Effector memory CD8-positive, alpha-beta T cell (primary cell): ENCODE data around the gene PKP3.
"Not testable (repeated sequence)": the region's sequence is repeated elsewhere in the genome, so short reads cannot be mapped to it uniquely, and the experiment has no call there.

Source experiments
- ATAC-seq: fragments of 150-1000 bp; cut with Tn5 transposase; replicated peaks from 2 replicates; pipeline ENCODE4 v1.10.0; 2021; ENCODE audit warnings: mild to moderate bottlenecking, moderate library complexity
- DNase-seq, 3 experiments: peaks; one replicate each; pipeline ENCODE4 v3.0.0; 2021
- H3K27ac Mint-ChIP-seq, 2 donors: one replicate each; pipeline ENCODE4 v1.8.0; 2022; ENCODE audit warnings: mild to moderate bottlenecking in 2 of 2, mixed read lengths in 2 of 2, moderate library complexity in 2 of 2
- H3K27me3 Mint-ChIP-seq, 2 donors: one replicate each; pipeline ENCODE4 v1.8.0; 2022; ENCODE audit warnings: mixed read lengths in 2 of 2
- H3K36me3 Mint-ChIP-seq: one replicate; pipeline ENCODE4 v1.8.0; 2022; ENCODE audit warnings: mild to moderate bottlenecking, moderate library complexity, mixed read lengths; ENCODE audit not compliant: insufficient read depth
- H3K4me1 Mint-ChIP-seq, 2 donors: one replicate each; pipeline ENCODE4 v1.8.0; 2022; ENCODE audit warnings: low read depth in 2 of 2, mixed read lengths in 2 of 2
- H3K4me3 Mint-ChIP-seq, 2 donors: one replicate each; pipeline ENCODE4 v1.8.0; 2022; ENCODE audit warnings: mild to moderate bottlenecking in 2 of 2, mixed read lengths in 2 of 2, moderate library complexity in 2 of 2
- H3K9me3 Mint-ChIP-seq, 2 donors: one replicate each; pipeline ENCODE4 v1.8.0; 2022; ENCODE audit warnings: mixed read lengths in 2 of 2

Gene PKP3

GRCh38 chr11:434496-434895 lies 40.5 kb downstream of the PKP3 start:
- ATAC-seq (no peak), DNase-seq (no peak)
- H3K9me3 Mint-ChIP-seq, result no peaks in the 10 kb centered on the region
- H3K27me3 Mint-ChIP-seq, result no peaks in the 10 kb centered on the region
- H3K36me3 Mint-ChIP-seq, result no peaks in the 10 kb centered on the region
- H3K4me3 Mint-ChIP-seq, result no peak overlapping the region
- H3K4me1 Mint-ChIP-seq, result peaks cover 2 to 9% of the 10 kb centered on the region in 2 donors
- no peak overlapping the region for H3K27ac Mint-ChIP-seq

DNA sequence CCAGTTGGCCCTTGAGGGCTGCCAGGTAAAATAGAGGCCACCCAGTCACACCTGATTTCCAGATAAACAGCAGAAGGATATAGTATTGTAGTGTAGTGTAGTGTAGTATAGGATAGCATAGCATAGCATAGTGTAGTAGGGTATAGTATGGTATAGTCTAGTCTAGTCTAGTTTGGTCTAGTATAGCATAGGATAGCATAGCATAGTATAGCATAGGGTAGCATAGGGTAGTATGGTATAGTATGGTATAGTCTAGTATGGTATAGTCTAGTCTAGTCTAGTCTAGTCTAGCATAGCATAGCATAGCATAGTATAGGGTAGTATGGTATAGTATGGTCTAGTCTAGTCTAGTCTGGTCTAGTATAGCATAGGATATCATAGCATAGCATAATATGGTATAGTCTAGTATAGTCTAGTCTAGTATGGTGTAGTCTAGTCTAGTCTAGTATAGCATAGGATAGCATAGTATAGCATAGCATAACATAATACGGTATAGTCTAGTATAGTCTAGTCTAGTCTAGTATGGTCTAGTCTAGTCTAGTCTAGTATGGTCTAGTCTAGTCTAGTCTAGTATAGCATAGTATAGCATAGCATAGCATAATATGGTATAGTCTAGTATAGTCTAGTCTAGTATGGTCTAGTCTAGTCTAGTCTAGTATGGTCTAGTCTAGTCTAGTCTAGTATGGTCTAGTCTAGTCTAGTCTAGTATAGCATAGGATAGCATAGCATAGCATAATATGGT lies 41.2 kb downstream of the PKP3 start:
- not testable (repeated sequence) for H3K36me3 Mint-ChIP-seq, H3K27ac Mint-ChIP-seq, H3K4me3 Mint-ChIP-seq, H3K27me3 Mint-ChIP-seq, DNase-seq, H3K9me3 Mint-ChIP-seq, ATAC-seq
- peaks cover 9 to 16% of the 10 kb centered on the region in 2 donors for H3K4me1 Mint-ChIP-seq

DNA sequence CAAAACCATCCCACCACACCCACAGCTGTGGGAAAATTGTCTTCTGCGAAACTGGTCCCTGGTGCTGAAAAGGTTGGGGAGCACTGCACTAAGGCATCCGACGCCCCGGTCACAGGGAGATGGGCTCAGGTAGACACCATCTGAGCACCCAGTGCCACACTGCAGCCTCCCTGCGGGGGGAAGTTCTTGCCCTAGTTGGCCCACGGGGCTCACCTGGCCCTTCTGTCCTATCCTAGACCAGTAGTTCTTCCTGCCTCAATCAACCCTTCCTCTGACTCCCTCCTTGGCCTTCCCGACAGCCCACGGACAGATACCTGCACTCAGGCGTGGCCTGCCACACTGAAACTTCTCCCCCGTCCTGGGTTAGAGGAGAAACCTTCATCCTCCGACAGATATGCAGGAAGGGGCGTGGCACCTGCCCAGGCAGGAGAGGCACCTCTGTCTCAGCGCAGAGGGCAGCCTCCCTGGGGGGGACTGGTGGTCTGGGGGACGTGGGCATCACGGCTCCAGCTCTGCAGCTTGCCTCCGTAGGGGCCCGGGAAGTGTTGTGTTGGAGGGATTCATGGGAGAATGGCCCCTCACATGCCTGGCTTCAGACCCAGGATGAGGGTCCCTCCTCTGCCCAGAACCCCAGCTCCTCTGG lies 43.3 kb downstream of the PKP3 start:
- Mint-ChIP-seq H3K9me3 (no peaks in the 10 kb centered on the region), H3K27ac (peak overlapping the region; percentile 22 to 71), H3K4me1 (peaks cover 15 to 26% of the 10 kb centered on the region in 2 donors), H3K4me3 (no peak overlapping the region), H3K36me3 (no peaks in the 10 kb centered on the region), H3K27me3 (no peaks in the 10 kb centered on the region)
- no peak for ATAC-seq
- no peak for DNase-seq

GRCh38 chr11:438101-438844 lies 44.3 kb downstream of the PKP3 start:
- Mint-ChIP-seq H3K4me1 (peaks cover 15 to 26% of the 10 kb centered on the region in 2 donors), H3K9me3 (no peaks in the 10 kb centered on the region), H3K36me3 (no peaks in the 10 kb centered on the region), H3K27me3 (no peaks in the 10 kb centered on the region), H3K27ac (peak overlapping the region in 1 of 2 donors; percentile 60), H3K4me3 (no peak overlapping the region)
- ATAC-seq (no peak), DNase-seq (no peak)

- Mint-ChIP-seq H3K4me1 (peaks cover 15 to 26% of the 10 kb centered on the region in 2 donors), H3K27me3 (no peaks in the 10 kb centered on the region), H3K36me3 (no peaks in the 10 kb centered on the region), H3K9me3 (no peaks in the 10 kb centered on the region), H3K4me3 (peak overlapping the region; percentile 29), H3K27ac (peak overlapping the region; percentile 41 to 79)
- no peak for DNase-seq
- ATAC-seq, result no peak
Observed at GRCh38 chr11:439315-440064, 45.5 kb downstream of the PKP3 start.

- peak overlapping the region; percentile 41 to 79 for H3K27ac Mint-ChIP-seq
- peaks cover 15 to 26% of the 10 kb centered on the region in 2 donors for H3K4me1 Mint-ChIP-seq
- ATAC-seq (no peak), DNase-seq (no peak)
- H3K9me3 Mint-ChIP-seq, result no peaks in the 10 kb centered on the region
- no peaks in the 10 kb centered on the region for H3K27me3 Mint-ChIP-seq
- no peaks in the 10 kb centered on the region for H3K36me3 Mint-ChIP-seq
- peak overlapping the region; percentile 59 to 66 for H3K4me3 Mint-ChIP-seq
Observed at GRCh38 chr11:440065-441042, 46.3 kb downstream of the PKP3 start.

DNA sequence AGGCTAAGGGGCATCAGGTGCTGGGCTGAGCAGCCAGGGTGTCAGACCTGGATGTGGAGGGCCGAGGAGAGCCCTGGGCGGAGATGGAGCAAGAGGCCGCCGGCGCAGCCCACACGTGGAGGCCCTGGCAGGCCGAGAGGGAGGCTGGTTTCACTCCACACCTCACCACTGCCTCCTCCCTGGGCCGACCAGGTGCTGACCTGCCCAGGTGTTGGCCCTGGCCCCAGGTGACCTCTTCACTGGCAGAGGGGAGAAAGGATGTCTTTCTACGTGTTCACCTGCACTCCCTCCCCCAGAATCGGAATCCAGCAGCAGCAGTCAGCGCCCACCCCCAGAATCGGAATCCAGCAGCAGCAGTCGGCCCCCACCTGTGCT lies 47.0 kb downstream of the PKP3 start:
- H3K36me3 Mint-ChIP-seq, result no peaks in the 10 kb centered on the region
- H3K9me3 Mint-ChIP-seq, result no peaks in the 10 kb centered on the region
- peaks cover 15 to 26% of the 10 kb centered on the region in 2 donors for H3K4me1 Mint-ChIP-seq
- H3K27me3 Mint-ChIP-seq, result no peaks in the 10 kb centered on the region
- H3K27ac Mint-ChIP-seq, result peak overlapping the region in 1 of 2 donors; percentile 35
- no peak for DNase-seq
- H3K4me3 Mint-ChIP-seq, result peak overlapping the region; percentile 59 to 66
- ATAC-seq, result no peak

DNA sequence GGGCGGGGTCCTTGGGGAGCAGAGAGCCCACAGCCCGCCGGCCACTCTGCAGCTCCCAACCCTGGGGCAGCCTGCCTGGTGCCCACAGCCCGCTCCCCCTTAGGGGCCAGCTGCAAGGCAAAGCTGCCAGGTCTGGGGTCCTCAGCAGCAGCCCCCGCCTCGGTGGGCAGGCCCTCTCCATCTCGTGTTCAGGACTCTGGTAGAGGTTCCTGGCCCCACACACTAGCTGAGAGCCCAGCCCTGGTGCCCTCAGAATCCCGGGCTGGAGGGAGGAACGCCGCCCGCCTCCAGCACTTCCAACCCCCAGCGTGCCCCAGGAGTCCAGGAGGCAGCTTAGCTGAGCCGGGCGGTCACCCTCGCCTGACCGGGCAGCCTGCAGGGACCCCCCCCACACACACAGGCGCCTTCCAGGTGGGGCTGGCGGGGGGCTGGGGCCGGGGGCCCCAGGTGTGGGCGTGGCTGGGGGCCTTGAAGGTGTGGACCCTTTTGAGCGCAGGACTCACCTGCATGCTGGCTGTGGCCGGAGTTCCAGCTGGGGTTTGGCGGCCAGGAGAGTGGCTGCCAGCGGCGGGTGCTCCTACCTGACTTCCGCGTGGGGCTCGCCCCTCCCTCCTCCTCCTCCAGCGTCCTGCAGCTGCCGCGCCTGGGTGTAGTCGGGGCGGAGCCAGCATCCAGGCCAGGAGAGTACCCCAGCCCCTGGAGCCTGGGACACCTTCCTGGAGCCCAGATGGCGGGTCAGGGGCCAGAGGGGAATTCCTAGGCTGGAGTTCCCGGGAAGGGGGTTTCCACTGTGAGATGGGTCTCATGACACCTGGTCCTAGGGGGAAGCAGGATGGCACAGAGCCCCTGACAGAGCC lies 47.6 kb downstream of the PKP3 start, which contains the start of gene ANO9:
Gene ANO9 (minus strand): TSS at position 594 of the 857 bp plus-strand sequence. CDS start 85 bp downstream, at position 509.
- no peaks in the 10 kb centered on the region for H3K9me3 Mint-ChIP-seq

DNA sequence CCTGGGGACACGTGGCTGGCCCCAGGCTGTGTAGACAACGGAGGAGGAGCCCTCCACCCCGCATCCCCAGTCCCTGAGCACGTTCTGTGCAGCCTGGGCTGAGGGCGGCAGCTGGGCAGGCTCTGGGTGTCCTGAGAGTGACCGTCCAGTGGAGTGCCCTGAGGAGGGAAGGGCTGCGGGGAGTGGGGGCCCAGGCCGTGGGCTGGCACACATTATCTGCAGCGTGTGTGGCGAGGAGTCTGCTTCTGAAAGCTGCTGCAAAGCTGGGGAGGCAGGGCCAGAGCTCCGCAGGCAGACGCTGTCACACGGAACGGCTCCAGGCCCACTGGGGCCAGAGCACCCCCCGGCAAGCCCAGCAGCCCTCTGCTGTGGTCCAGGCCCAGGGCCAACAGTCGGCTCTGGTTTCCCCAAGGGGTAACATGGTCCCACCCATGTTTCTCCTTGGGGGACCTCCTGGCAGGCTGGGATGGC lies 48.6 kb downstream of the PKP3 start:
- Mint-ChIP-seq H3K36me3 (peaks cover 3% of the 10 kb centered on the region), H3K4me3 (no peak overlapping the region), H3K27ac (no peak overlapping the region), H3K4me1 (peaks cover 15 to 23% of the 10 kb centered on the region in 2 donors), H3K9me3 (no peaks in the 10 kb centered on the region), H3K27me3 (no peaks in the 10 kb centered on the region)
- DNase-seq (no peak), ATAC-seq (no peak)

More for the DNA sequence above, 47.6 kb downstream of the PKP3 start, which contains the start of gene ANO9:
- H3K27ac Mint-ChIP-seq, result peak within 1 kb of the TSS in 1 of 2 donors; percentile 62
- peak; percentile 42 to 48 (median 42) for DNase-seq
- no peaks in the 10 kb centered on the region for H3K36me3 Mint-ChIP-seq
- H3K27me3 Mint-ChIP-seq, result no peaks in the 10 kb centered on the region
- peaks cover 15 to 26% of the 10 kb centered on the region in 2 donors for H3K4me1 Mint-ChIP-seq
- ATAC-seq, result peak; percentile 92
- peak within 1 kb of the TSS; percentile 59 to 66 for H3K4me3 Mint-ChIP-seq

GRCh38 chr11:443542-444199 lies 49.7 kb downstream of the PKP3 start:
- H3K36me3 Mint-ChIP-seq, result peaks cover 6% of the 10 kb centered on the region
- H3K27ac Mint-ChIP-seq, result no peak overlapping the region
- H3K4me1 Mint-ChIP-seq, result peaks cover 17 to 24% of the 10 kb centered on the region in 2 donors
- no peak overlapping the region for H3K4me3 Mint-ChIP-seq
- ATAC-seq, result no peak
- DNase-seq, result no peak
- no peaks in the 10 kb centered on the region for H3K9me3 Mint-ChIP-seq
- H3K27me3 Mint-ChIP-seq, result no peaks in the 10 kb centered on the region
